Posterior vena cava (tissue), 2 donors: ENCODE measurements around the gene SEC63. TPM values are rescaled to one million over a fixed set of nuclear protein-coding genes. Genes with fewer than 3 reads are reported as not detected.
A peak's percentile ranks its signal among the peaks of the same experiment; 100 is the strongest.
"Not testable (repeated sequence)": the region's sequence is repeated elsewhere in the genome, so short reads cannot be mapped to it uniquely, and the experiment has no call there.

Source experiments
- DNase-seq: peaks from one replicate; pipeline ENCODE4 v3.0.0-alpha.2; 2020; ENCODE audit warnings: low spot score
- intact Hi-C, 2 donors: fragments of 100-400 bp; cut with DNase I; formaldehyde crosslinking; loops; one replicate each; pipeline versions ENCODE4 v1.14.1 to v1.14.2; 2022 to 2023
- total RNA-seq, 2 donors: library from RNA; stranded (reverse); fragmentation: NEBNext Ultra II Directional; extraction: Animal tissue kit (Norgen Biotek cat#: 25700); gene quantifications; one replicate each; pipeline ENCODE4 v1.2.1, GENCODE V29; 2021
- donor health status: DM: yes; HTN: yes; CAD: no.
- donor health status: DM: yes; HTN: yes; CAD: no.

Gene SEC63
- total RNA-seq, 2 donors from 2014 or later = 114 to 116 TPM

GRCh38 chr6:107870381-107870780 is 87.6 kb downstream of the SEC63 start:
- DNase-seq = no peak
- intact Hi-C loops = no loop called here

- intact Hi-C loops = no loop called here
- no peak for DNase-seq
Measured at GRCh38 chr6:107869871-107870270, 88.1 kb downstream of the SEC63 start.

- intact Hi-C loops = no loop called here
- no peak for DNase-seq
Measured at GRCh38 chr6:107868867-107869611, 89.0 kb downstream of the SEC63 start.

- no peak for DNase-seq
- intact Hi-C loops = no loop called here
Measured at GRCh38 chr6:107867302-107867615, 90.7 kb downstream of the SEC63 start.

- intact Hi-C loops = no loop called here
- no peak for DNase-seq
Measured at GRCh38 chr6:107866606-107867301, 91.3 kb downstream of the SEC63 start.

GRCh38 chr6:107864226-107865127 is 93.5 kb downstream of the SEC63 start:
- intact Hi-C loops = no loop called here
- no peak for DNase-seq

GRCh38 chr6:107862383-107862782 is 95.6 kb downstream of the SEC63 start:
- intact Hi-C loops = no loop called here
- no peak for DNase-seq

DNA sequence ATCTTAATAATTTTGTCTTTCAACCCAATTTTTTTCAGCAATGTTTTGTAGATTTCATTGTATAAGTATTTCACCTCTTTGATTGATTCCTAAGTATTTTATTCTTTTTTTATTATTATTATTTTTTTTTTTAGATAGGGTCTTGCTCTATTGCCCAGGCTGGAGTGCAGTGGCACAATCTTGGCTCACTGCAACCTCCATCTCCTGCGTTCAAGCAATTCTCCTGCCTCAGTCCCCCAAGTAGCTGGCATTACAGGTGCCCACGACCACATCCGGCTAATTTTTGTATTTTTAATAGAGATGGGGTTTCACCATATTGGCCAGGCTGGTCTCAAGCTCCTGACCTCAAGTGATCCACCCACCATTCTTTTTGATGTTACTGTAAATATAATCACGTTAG is 97.0 kb downstream of the SEC63 start:
- intact Hi-C loops = not testable (repeated sequence)

DNA sequence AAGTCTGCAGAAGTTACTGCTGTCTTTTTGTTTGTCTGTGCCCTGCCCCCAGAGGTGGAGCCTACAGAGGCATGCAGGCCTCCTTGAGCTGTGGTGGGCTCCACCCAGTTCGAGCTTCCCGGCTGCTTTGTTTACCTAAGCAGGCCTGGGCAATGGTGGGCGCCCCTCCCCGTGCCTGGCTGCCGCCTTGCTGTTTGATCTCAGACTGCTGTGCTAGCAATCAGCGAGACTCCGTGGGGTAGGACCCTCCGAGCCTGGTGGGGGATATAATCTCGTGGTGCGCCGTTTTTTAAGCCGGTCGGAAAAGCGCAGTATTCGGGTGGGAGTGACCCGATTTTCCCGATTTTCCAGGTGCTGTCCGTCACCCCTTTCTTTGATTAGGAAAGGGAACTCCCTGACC is 97.9 kb downstream of the SEC63 start:
- intact Hi-C loops, DNase-seq: not testable (repeated sequence)

More for the DNA sequence above, 97.0 kb downstream of the SEC63 start:
- DNase-seq = not testable (repeated sequence)

DNA sequence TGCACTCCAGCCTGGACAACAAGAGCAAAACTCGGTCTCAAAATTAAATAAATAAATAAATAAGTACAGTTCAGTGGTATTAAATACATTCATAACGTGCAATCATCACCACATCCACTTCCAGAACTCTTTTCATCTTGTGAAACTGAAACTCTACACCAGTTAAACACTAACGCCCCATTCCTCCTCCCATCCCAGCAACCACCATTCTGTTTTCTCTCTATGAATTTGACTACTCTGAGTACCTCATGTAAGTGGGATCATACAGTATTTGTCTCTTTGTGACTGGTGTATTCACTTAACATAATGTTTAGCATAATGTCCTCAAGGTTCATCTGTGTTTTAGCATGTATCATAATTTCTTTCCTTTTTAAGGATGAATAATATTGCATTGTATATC is 104.8 kb downstream of the SEC63 start:
- intact Hi-C loops = no loop called here
- no peak for DNase-seq

GRCh38 chr6:107849325-107849724 is 108.7 kb downstream of the SEC63 start:
- DNase-seq = no peak
- intact Hi-C loops = loop anchor here in 1 of 2 donors (5.0 kb wide), 1 partner anchor 172 kb away; no protein-coding TSS in a partner anchor

DNA sequence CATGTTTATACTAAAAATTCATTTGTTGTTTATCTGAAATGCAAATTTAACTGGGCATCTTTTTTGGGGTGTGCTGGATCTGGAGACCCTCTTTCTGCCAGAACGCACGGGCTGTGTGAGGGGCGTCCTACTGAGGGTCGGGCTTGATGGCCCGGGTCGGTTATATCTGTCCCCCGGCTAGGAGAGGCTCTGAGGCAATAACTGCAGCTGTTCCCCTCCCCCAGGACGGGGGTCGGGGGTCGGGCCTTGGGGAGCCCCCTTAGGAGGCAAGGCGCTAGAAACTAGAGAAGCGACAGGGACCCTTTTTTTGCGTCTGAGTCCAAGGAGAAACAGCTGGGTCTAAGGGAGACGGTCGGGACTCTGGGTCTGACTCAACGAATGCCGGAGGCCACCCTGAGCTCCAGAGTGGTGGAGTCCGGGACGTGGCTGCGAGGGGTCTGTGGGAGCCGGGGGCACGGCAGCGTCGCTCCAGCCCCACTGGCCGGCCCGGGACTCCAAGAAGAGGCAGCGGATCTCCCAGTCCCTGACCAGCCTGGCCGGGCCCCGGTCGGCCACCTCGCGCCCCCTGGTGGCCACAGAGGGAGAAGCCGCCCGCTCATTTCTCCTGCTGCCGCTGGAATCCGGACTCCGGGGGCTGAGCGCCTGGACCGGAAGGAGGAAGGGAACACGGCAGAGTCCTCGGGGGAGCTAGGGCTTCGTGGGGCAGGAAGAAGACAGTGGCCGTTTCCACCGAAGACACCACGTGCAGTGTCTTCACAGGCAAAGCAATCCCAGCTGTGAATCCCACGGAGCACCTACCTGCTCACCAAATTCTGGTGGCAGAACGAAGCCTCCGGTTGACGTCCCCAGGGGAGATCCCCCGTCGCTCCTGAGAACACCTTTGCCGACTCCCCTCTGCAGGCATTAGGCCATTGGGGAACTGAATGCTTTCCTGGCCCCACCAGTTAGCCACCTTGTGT is 109.9 kb downstream of the SEC63 start:
- DNase-seq = peak; percentile 95

GRCh38 chr6:107846262-107846795 is 111.7 kb downstream of the SEC63 start:
- intact Hi-C loops = loop anchor here in 1 of 2 donors (5.0 kb wide), 1 partner anchor 169 kb away; no protein-coding TSS in a partner anchor
- no peak for DNase-seq

More for the DNA sequence above, 109.9 kb downstream of the SEC63 start:
- intact Hi-C loops = loop anchor here in 1 of 2 donors (5.0 kb wide), 1 partner anchor 171 kb away; no protein-coding TSS in a partner anchor

GRCh38 chr6:107845777-107846176 is 112.2 kb downstream of the SEC63 start:
- DNase-seq = no peak
- intact Hi-C loops = loop anchor here in 1 of 2 donors (5.0 kb wide), 1 partner anchor 168 kb away; no protein-coding TSS in a partner anchor

DNA sequence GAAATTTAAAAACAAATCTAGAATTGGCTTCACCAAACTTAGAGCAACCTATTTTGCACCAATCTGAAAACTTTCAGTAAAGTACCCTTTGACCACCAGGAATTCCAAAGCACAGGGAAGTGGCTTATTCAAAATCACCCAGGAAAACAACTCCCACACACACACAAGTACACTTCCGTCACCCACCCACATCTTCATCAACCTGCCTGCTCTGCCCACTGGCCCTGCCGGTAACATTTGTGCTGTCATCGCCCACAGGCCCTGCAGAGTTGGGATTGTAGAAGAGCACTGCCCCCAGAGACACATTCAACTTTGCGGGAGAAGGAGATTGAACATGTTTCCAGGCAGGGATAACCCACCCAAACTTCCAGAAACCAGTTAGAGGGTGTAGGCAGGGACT is 114.6 kb downstream of the SEC63 start:
- intact Hi-C loops = no loop called here
- DNase-seq = no peak

DNA sequence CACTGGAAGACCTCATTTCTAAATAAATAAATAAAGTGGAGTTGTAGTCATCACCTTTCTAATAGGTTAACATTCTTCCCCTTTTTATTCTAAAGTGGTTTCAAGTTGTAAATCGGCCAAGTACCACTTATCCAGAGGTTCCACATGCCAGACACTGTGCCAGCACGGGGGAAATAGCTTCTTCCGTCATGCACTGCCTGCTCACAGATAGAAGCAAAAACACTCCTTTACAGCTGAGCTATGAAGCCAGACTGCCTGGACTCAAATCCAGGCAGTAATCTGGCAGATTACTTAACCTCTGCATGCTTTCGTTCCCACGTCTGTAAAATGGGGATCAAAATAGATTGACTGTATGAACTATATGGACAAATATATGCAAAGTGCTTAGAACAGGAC is 116.7 kb downstream of the SEC63 start:
- intact Hi-C loops = no loop called here
- DNase-seq = no peak

DNA sequence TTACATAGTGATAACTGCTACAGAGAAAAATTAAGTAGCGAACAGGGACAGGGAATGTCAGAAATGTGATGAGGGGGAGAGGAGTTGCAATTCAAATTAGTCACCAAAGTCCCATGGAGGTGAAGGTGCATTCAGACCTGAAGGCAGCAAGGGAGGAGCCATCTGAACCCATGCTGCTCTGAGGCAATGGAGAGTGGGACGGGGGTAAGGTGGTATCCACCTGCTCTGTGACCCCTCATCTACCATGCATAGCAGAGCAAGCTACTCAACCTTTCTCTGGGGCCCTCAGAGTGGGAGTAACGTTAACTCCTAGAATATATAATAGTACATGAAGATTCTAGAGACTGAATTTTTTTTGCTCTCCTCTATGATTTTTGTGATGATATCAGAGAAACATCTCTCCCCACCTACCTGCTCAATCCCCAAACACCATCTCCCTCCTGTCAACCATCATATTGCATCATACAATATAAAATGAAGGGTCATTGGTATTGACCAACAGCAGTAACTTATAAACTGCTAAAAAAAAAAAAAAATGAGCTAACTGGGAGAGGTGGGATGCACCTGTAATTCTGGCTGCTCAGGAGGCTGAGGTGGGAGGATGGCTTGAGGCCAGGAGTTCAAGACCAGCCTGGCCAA is 117.3 kb downstream of the SEC63 start:
- DNase-seq = no peak
- intact Hi-C loops = no loop called here

DNA sequence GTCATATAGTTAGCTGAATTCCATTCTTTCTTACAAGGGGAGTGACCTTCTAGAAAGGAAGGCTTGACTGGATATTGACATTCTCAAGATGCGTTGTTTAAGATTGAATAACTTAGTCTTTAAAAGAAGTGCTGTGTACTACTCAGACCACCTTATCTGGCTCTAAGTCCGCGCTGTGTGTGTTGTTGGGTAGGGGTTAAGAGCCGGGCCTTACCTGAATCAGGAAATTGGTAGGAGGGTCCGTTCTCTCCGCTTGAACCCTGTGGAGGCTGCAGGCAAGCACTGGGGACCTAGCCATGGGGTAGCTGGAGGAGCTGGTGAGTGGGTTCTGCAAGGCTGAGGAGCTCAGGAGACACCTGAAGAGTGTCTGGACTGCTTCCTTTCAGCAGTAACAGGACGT is 124.9 kb downstream of the SEC63 start:
- DNase-seq = no peak
- intact Hi-C loops = no loop called here
